GM23338 (cell line): ENCODE data around the gene JMJD7.

Experiments used
- EZH2phosphoT487 ChIP-seq: fragments of 200-600 bp; sonication (generic); IDR thresholded peaks from one replicate; pipeline ENCODE4 v1.8.1; 2018; ENCODE audit warnings: antibody characterized with exemption; ENCODE audit not compliant: unreplicated experiment
- POLR2AphosphoS5 ChIP-seq: IDR thresholded peaks from 2 replicates; pipeline ENCODE4 v1.6.1; 2016; ENCODE audit warnings: antibody characterized with exemption, low read depth

DNA sequence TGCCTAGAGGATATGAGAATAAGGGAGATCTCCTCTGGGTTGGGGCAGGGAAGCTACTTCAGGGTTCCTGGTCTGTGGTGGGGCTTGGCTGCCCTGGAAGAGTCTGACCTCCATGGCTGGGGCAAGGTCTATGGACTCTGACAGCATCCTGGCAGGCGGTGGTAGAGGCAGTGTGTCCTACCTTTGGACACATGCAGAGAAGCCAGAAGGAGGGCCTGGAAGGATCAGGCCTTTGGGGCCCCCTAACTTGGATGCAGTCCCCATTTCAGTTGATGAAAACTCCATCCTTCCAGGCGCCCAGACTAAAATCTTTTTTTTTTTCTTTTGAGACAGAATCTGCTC lies 55.6 kb downstream of the JMJD7 start:
- TF ChIP-seq POLR2AphosphoS5 = no peak
- no peak for TF ChIP-seq EZH2phosphoT487
